Lung (tissue), 12 donors: ENCODE data around the gene ZNF488. TPM values are rescaled to one million over a fixed set of nuclear protein-coding genes. Genes with fewer than 3 reads are reported as not detected.
"Not testable (repeated sequence)": the region's sequence is repeated elsewhere in the genome, so short reads cannot be mapped to it uniquely, and the experiment has no call there.

Experiments used
- ATAC-seq: fragments of 200-7000 bp; cut with Tn5 transposase; one replicate; pipeline ENCODE4 v1.9.1; 2020; ENCODE audit warnings: moderate number of reproducible peaks; ENCODE audit not compliant: insufficient read depth, low FRiP score
- DNase-seq, 3 donors: peaks; one replicate each; pipeline ENCODE4 v3.0.0-alpha.2; 2013 to 2017
- H3K27ac ChIP-seq, 2 donors: one replicate each; pipeline ENCODE4 v1.5.1; 2013; ENCODE audit warnings: mild to moderate bottlenecking in 2 of 2, moderate library complexity in 2 of 2, control low read depth in 1 of 2, inconsistent platforms in 1 of 2, low read depth in 1 of 2, low read length in 1 of 2
- H3K27me3 ChIP-seq, 3 donors: one replicate each; pipeline ENCODE4 v1.5.1; 2013; ENCODE audit warnings: low read length in 2 of 3; ENCODE audit not compliant: control insufficient read depth in 3 of 3, insufficient read depth in 3 of 3
- H3K36me3 ChIP-seq, 4 donors: one replicate each; pipeline ENCODE4 v1.5.1; 2013; ENCODE audit warnings: low read length in 4 of 4, mild to moderate bottlenecking in 1 of 4, moderate library complexity in 1 of 4; ENCODE audit not compliant: control insufficient read depth in 4 of 4, insufficient read depth in 4 of 4
- H3K4me1 ChIP-seq, 5 donors: one replicate each; pipeline ENCODE4 v1.5.1; 2013; ENCODE audit warnings: low read length in 5 of 5, mild to moderate bottlenecking in 2 of 5, moderate library complexity in 1 of 5; ENCODE audit not compliant: control insufficient read depth in 5 of 5, insufficient read depth in 5 of 5
- H3K4me3 ChIP-seq: one replicate; pipeline ENCODE4 v1.5.1; 2013; ENCODE audit warnings: mild to moderate bottlenecking, control low read depth, moderate library complexity
- H3K9ac ChIP-seq, 2 donors: one replicate each; pipeline ENCODE4 v1.5.1; 2013; ENCODE audit warnings: low read length in 2 of 2, control low read depth in 1 of 2; ENCODE audit not compliant: insufficient read depth in 1 of 2
- H3K9me3 ChIP-seq, 4 donors: one replicate each; pipeline ENCODE4 v1.5.1; 2013; ENCODE audit warnings: low read length in 3 of 4, mild to moderate bottlenecking in 1 of 4, moderate library complexity in 1 of 4; ENCODE audit not compliant: control insufficient read depth in 4 of 4, insufficient read depth in 3 of 4
- CTCF ChIP-seq: IDR thresholded peaks from 2 replicates; pipeline ENCODE4 v1.5.1; 2012; ENCODE audit warnings: mild to moderate bottlenecking; ENCODE audit errors: control extremely low read depth, extremely low read depth
- WGBS, 2 donors: extraction: QIAGEN DNeasy Blood & Tissue Kit; methylation state at CpG; one replicate each; pipeline ENCODE4 v1.1.7; 2013; 5-methylcytosine and 5-hydroxymethylcytosine counted together
- polyA plus RNA-seq, 2 donors: library from polyadenylated mRNA; stranded (reverse); fragments of 200-250 nt; gene quantifications; one replicate each; pipeline ENCODE4 v1.2.1, GENCODE V29; 2013
- total RNA-seq, 2 donors: library from RNA; depleted of rRNA in 1 of 2; stranded (reverse); fragments of >200 nt in 1 of 2; gene quantifications; one replicate each; pipeline ENCODE4 v1.2.1, GENCODE V29; 2014 to 2021
- donor health status: control.
- donor health status: control.
- donor health status: Bipolar disorder and iron deficiency.
- donor health status: healthy.
- donor health status: DM: yes; HTN: yes; CAD: no.

ZNF488 gene
- total and polyA plus RNA-seq, 4 donors, result 0.15 to 0.64 (median 0.42) TPM

GRCh38 chr10:47389619-47390018 is 5.5 kb upstream of the ZNF488 start:
- H3K4me3 ChIP-seq, result no peak overlapping the region
- H3K9ac ChIP-seq, result no peak overlapping the region
- H3K9me3 ChIP-seq, result no peaks in the 10 kb centered on the region
- no peaks in the 10 kb centered on the region for H3K27me3 ChIP-seq
- no peak for DNase-seq
- no peak overlapping the region for H3K27ac ChIP-seq
- ATAC-seq, result no peak
- no peak for TF ChIP-seq CTCF
- WGBS, 2 donors, result 94% methylated on average over 3 of the region's 3 CpGs
- H3K4me1 ChIP-seq, result peaks cover 0 to 4% (median 0%) of the 10 kb centered on the region in 5 donors
- no peaks in the 10 kb centered on the region for H3K36me3 ChIP-seq

GRCh38 chr10:47388879-47389278 is 4.8 kb upstream of the ZNF488 start:
- no peak overlapping the region for H3K27ac ChIP-seq
- H3K4me3 ChIP-seq, result no peak overlapping the region
- DNase-seq, result peak in 1 of 3 donors; percentile 6
- no peaks in the 10 kb centered on the region for H3K36me3 ChIP-seq
- WGBS, 2 donors, result 86 to 91% methylated on average over 4 of the region's 4 CpGs
- H3K4me1 ChIP-seq, result peaks cover 0 to 6% (median 0%) of the 10 kb centered on the region in 5 donors
- H3K9ac ChIP-seq, result no peak overlapping the region
- no peak for ATAC-seq
- TF ChIP-seq CTCF, result no peak
- no peaks in the 10 kb centered on the region for H3K27me3 ChIP-seq
- no peaks in the 10 kb centered on the region for H3K9me3 ChIP-seq

- not testable (repeated sequence) for H3K9ac ChIP-seq, H3K27me3 ChIP-seq, H3K27ac ChIP-seq, H3K9me3 ChIP-seq, ATAC-seq, H3K4me3 ChIP-seq, H3K36me3 ChIP-seq
- 90 to 93% methylated on average over 2 of the region's 2 CpGs for WGBS, 2 donors
- H3K4me1 ChIP-seq, result peaks cover 0 to 15% (median 0%) of the 10 kb centered on the region in 5 donors
- DNase-seq, result peak in 1 of 3 donors; percentile 2
These were observed 2.0 kb upstream of the ZNF488 start for GRCh38 chr10:47386104-47386503.

- Histone ChIP-seq H3K27me3 (no peaks in the 10 kb centered on the region), H3K27ac (no peak overlapping the region), H3K4me3 (peak overlapping the region; percentile 61), H3K4me1 (peaks cover 0 to 15% (median 1%) of the 10 kb centered on the region in 5 donors), H3K9ac (peak overlapping the region in 1 of 2 donors; percentile 20), H3K36me3 (no peaks in the 10 kb centered on the region), H3K9me3 (no peaks in the 10 kb centered on the region)
- 15 to 19% methylated on average over 9 of the region's 9 CpGs for WGBS, 2 donors
- ATAC-seq (no peak), DNase-seq (peak in 2 of 3 donors; percentile 10 to 34)
- TF ChIP-seq CTCF, result no peak
These were observed 589 bp downstream of the ZNF488 start for GRCh38 chr10:47383261-47384147.
